Mesendoderm (in vitro differentiated cells): ENCODE data around the gene KCNK3.

Source experiments
- DNase-seq: peaks from one replicate; pipeline ENCODE4 v3.0.0; 2013
- H2AK5ac ChIP-seq: 2 replicates; pipeline ENCODE4 v1.6.1; 2013; ENCODE audit warnings: low read length, inconsistent platforms
- H2BK120ac ChIP-seq: 2 replicates; pipeline ENCODE4 v1.6.1; 2013; ENCODE audit warnings: low read depth, mild to moderate bottlenecking, low read length, moderate library complexity, mixed read lengths
- H2BK15ac ChIP-seq: replicated peaks from 2 replicates; pipeline ENCODE4 v1.6.1; 2013; ENCODE audit warnings: low read depth, mild to moderate bottlenecking, moderate library complexity
- H2BK5ac ChIP-seq: 2 replicates; pipeline ENCODE4 v1.6.1; 2013; ENCODE audit warnings: low read length, inconsistent platforms
- H3K18ac ChIP-seq: 2 replicates; pipeline ENCODE4 v1.6.1; 2013; ENCODE audit warnings: mild to moderate bottlenecking, low read length, mixed read lengths
- H3K23ac ChIP-seq: one replicate; pipeline ENCODE4 v1.6.1; 2013; ENCODE audit warnings: low read length
- H3K27ac ChIP-seq: 2 replicates; pipeline ENCODE4 v1.5.1; 2013; ENCODE audit warnings: low read depth, mild to moderate bottlenecking, inconsistent platforms, low read length, moderate library complexity
- H3K27me3 ChIP-seq: 2 replicates; pipeline ENCODE4 v1.6.1; 2013; ENCODE audit warnings: low read length, control low read depth, mild to moderate bottlenecking, inconsistent platforms; ENCODE audit not compliant: insufficient read depth, poor library complexity
- H3K36me3 ChIP-seq: 2 replicates; pipeline ENCODE4 v1.6.1; 2013; ENCODE audit warnings: low read length, inconsistent platforms; ENCODE audit not compliant: control insufficient read depth, insufficient read depth
- H3K4ac ChIP-seq: one replicate; pipeline ENCODE4 v1.6.1; 2013; ENCODE audit warnings: low read depth, mild to moderate bottlenecking, low read length, moderate library complexity
- H3K4me1 ChIP-seq: 2 replicates; pipeline ENCODE4 v1.6.1; 2013; ENCODE audit warnings: low read depth, low read length, inconsistent platforms; ENCODE audit not compliant: control insufficient read depth
- H3K4me2 ChIP-seq: 2 replicates; pipeline ENCODE4 v1.6.1; 2013; ENCODE audit warnings: low read length
- H3K4me3 ChIP-seq: 2 replicates; pipeline ENCODE4 v1.5.1; 2013; ENCODE audit warnings: mild to moderate bottlenecking, low read length
- H3K56ac ChIP-seq: one replicate; pipeline ENCODE4 v1.6.1; 2013; ENCODE audit warnings: low read length
- H3K79me1 ChIP-seq: 2 replicates; pipeline ENCODE4 v1.6.1; 2013; ENCODE audit warnings: low read length, inconsistent platforms
- H3K79me2 ChIP-seq: 2 replicates; pipeline ENCODE4 v1.6.1; 2013; ENCODE audit warnings: mild to moderate bottlenecking, low read length; ENCODE audit not compliant: control insufficient read depth, insufficient read depth
- H3K9ac ChIP-seq: 2 replicates; pipeline ENCODE4 v1.6.1; 2013; ENCODE audit warnings: low read length, inconsistent platforms
- H4K5ac ChIP-seq: one replicate; pipeline ENCODE4 v1.6.1; 2013; ENCODE audit warnings: low read length
- H4K8ac ChIP-seq: one replicate; pipeline ENCODE4 v1.6.1; 2013; ENCODE audit warnings: low read depth, mild to moderate bottlenecking, control low read depth, low read length, moderate library complexity
- WGBS: extraction: QIAGEN DNeasy Blood & Tissue Kit; methylation state at CpG from one replicate; pipeline ENCODE4 v1.1.7; 2013; ENCODE audit warnings: low lambda C conversion rate, missing lambda C conversion rate; ENCODE audit not compliant: insufficient coverage; ENCODE audit errors: extremely low coverage; 5-methylcytosine and 5-hydroxymethylcytosine counted together

The KCNK3 gene

DNA sequence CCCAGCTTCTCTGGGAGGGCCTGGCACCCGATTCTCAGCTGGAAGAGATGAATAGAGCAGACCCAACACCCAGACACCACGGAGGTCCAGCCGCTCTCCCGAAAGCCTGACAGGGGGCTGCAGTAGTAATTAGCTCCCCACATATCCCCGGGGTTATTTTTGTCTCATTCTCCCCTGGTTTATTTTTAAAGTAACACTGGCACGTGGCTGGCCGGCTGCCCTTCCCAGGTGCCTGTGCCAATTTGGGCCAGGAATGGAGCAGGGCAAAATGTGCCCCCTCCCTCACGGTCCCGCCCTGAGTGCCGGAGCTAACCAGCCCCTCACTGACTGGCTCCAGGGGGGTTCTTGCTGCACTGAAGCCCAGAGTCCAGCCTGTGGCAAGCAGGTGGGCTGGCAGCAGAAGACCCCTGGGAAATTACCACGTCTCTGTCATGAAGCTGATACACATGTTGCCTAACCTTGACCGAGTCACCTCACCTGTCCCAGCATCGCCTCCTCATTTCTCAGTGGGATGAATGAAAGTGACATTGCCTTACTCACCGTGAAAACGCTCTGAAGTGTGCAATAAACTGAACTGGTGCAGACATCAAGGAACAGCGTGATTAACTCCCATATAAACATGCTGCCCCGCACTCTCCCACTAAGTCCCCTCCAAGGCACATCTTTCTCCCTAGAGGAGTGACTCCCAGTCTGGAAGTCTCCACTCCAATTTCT lies 18.4 kb downstream of the KCNK3 start:
- Histone ChIP-seq H3K79me2 (no peaks in the 10 kb centered on the region), H4K8ac (no peak overlapping the region), H2AK5ac (no peak overlapping the region), H3K9ac (no peak overlapping the region), H3K4me1 (no peaks in the 10 kb centered on the region), H3K27me3 (no peaks in the 10 kb centered on the region), H3K4ac (no peak overlapping the region), H4K5ac (no peak overlapping the region), H3K18ac (no peak overlapping the region), H3K4me2 (no peak overlapping the region), H3K36me3 (no peaks in the 10 kb centered on the region), H3K23ac (no peak overlapping the region), H3K79me1 (no peaks in the 10 kb centered on the region), H3K4me3 (no peak overlapping the region), H3K27ac (no peak overlapping the region), H2BK15ac (no peak overlapping the region), H3K56ac (no peak overlapping the region), H2BK5ac (no peak overlapping the region), H2BK120ac (no peak overlapping the region)
- WGBS = no CpG with 5 or more reads among the region's 17 CpGs
- no peak for DNase-seq

DNA sequence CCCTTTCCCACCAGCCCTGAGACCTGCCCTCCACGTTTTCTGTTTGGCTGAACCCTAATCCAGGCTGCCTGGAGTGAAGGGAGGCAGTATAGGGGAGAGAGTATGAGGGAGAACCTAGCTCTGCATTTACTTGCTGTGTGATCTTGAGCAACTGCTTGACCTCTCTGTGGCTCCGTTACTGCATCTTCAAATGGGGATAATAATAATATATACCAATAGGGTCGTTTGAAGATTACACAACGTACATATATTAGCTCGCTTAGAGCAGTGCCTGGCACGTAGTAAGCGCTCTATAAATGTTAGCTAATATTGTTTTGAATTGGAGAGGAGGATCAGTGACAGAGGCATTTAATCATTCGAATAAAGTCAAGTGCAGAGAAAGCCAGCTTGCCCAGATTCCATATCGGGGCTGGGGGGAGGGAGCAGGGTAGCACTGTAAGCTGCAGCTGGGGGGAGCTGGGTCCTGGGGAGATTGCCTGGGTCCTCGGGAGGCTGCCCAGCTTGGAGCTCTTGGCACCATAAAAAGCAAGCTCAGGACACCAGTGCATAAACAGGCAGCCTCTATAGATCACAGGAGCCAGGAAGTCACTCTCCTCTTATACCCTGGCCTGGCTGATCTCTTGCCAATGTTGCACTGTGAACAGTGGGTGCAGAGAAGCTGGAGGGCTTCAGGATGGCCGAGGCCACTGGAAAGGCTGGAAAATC lies 19.1 kb downstream of the KCNK3 start:
- H3K27ac ChIP-seq = no peak overlapping the region
- H3K79me2 ChIP-seq = no peaks in the 10 kb centered on the region
- H3K23ac ChIP-seq = no peak overlapping the region
- H3K79me1 ChIP-seq = no peaks in the 10 kb centered on the region
- no CpG with 5 or more reads among the region's 11 CpGs for WGBS
- H4K5ac ChIP-seq = no peak overlapping the region
- H2BK15ac ChIP-seq = no peak overlapping the region
- no peaks in the 10 kb centered on the region for H3K36me3 ChIP-seq
- H3K4me2 ChIP-seq = no peak overlapping the region
- H3K27me3 ChIP-seq = no peaks in the 10 kb centered on the region
- no peak overlapping the region for H2BK120ac ChIP-seq
- no peak overlapping the region for H3K4me3 ChIP-seq
- no peak overlapping the region for H3K9ac ChIP-seq
- no peaks in the 10 kb centered on the region for H3K4me1 ChIP-seq
- H3K56ac ChIP-seq = no peak overlapping the region
- no peak overlapping the region for H4K8ac ChIP-seq
- no peak for DNase-seq
- H3K4ac ChIP-seq = no peak overlapping the region
- no peak overlapping the region for H2BK5ac ChIP-seq
- no peak overlapping the region for H3K18ac ChIP-seq
- H2AK5ac ChIP-seq = no peak overlapping the region

DNA sequence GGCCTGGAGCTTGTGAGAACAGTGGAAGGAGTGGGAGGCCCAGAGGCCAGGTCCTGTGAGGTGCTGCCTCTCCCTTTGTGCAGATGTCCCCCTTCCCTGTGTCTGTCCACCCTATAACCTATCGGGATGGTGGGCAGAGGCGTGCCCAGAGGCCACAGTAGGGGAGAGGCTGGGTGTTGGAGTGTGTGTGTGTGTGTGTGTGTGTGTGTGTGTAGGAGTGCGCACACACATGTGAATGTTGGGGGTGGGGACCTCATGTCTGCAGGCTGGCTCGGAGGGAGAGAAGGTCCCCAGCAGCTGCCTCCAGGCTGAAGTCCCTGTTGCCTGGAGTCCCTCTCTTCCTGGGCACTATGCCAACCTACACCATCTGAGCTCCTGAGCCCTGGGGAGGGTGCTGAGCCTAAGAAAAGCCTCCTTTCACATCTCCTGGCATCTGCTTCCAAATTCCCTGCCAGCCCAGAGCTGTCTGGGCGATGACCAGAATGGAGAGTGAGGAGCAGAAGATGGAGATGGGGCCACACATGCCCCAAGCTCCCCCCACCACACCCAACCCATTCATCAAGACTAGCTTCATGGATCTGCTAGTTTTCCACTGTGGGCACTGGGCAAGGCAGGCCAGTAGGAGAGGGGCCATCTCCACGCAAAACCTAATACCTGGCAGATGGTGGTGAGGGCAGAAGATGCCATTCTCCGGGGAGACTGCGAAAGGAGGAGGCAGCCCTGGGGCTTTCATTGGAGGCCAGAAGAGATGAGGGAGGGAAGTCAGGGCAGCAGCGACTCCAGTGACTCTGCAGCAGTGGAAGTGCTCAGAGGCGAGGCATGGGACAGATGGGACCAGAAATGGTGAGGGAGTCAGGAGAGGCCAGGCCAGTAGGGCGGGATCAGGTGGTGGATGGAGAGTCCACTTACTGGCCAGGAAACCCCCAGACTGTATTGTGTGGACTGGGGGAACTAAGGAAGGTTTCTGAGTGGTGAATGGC lies 20.3 kb downstream of the KCNK3 start:
- H3K27ac ChIP-seq = no peak overlapping the region

DNA sequence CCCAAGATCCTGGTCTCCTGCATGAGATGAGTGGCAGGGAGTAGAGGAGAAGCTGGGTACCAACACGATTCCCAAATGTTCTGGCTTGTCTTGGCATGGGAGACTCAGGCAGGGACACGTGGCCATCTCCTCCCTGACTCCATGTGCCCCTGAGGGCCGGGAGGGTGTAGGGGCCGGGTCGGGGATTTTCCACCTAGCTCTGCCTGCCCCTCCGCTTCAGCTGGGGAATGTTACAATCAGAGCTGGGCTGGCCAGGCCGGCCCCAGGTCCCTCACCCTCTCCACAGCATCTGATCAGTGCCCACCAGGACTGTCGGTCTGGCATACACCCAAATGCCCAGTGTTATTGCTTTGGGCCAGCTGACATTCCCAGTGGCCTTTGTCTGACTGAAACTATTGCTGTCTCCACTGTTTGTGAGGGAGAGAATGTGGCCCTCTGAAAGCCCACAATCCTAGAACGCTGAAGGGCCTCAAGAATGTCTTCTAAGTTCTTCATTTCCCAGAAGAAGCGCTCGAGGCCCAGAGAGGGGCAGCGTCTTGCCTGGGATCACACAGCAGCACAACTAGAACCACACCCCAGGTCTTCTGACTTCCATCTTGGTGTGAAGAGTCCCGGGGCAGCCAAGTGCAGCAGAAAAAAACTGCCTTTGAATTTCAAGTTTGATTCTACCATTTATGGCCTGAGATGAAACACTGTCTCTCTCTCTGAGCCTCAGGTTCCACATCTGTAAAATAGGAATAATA lies 23.2 kb downstream of the KCNK3 start:
- no peak overlapping the region for H2BK5ac ChIP-seq
- H2BK15ac ChIP-seq = no peak overlapping the region
- no peaks in the 10 kb centered on the region for H3K4me1 ChIP-seq
- no peak for DNase-seq
- H3K18ac ChIP-seq = no peak overlapping the region
- no peak overlapping the region for H3K4ac ChIP-seq
- H3K27me3 ChIP-seq = no peaks in the 10 kb centered on the region
- H3K27ac ChIP-seq = no peak overlapping the region
- H3K56ac ChIP-seq = no peak overlapping the region
- H3K9ac ChIP-seq = no peak overlapping the region
- H3K36me3 ChIP-seq = no peaks in the 10 kb centered on the region
- H3K4me2 ChIP-seq = no peak overlapping the region
- H4K8ac ChIP-seq = no peak overlapping the region
- WGBS = no CpG with 5 or more reads among the region's 13 CpGs
- no peaks in the 10 kb centered on the region for H3K79me2 ChIP-seq
- H2BK120ac ChIP-seq = no peak overlapping the region
- no peak overlapping the region for H3K23ac ChIP-seq
- no peak overlapping the region for H2AK5ac ChIP-seq
- H3K4me3 ChIP-seq = no peak overlapping the region
- H3K79me1 ChIP-seq = no peaks in the 10 kb centered on the region
- no peak overlapping the region for H4K5ac ChIP-seq

More for the DNA sequence above, 20.3 kb downstream of the KCNK3 start:
- Histone ChIP-seq H3K4ac (no peak overlapping the region), H3K79me2 (no peaks in the 10 kb centered on the region), H3K36me3 (no peaks in the 10 kb centered on the region), H3K79me1 (no peaks in the 10 kb centered on the region), H3K4me2 (no peak overlapping the region), H2AK5ac (no peak overlapping the region), H3K4me1 (no peaks in the 10 kb centered on the region), H3K56ac (no peak overlapping the region), H4K8ac (no peak overlapping the region), H3K18ac (no peak overlapping the region), H2BK5ac (no peak overlapping the region), H3K23ac (no peak overlapping the region), H2BK120ac (no peak overlapping the region), H3K27me3 (no peaks in the 10 kb centered on the region), H4K5ac (no peak overlapping the region), H2BK15ac (no peak overlapping the region), H3K4me3 (no peak overlapping the region), H3K9ac (no peak overlapping the region)
- no CpG with 5 or more reads among the region's 11 CpGs for WGBS
- DNase-seq = no peak

DNA sequence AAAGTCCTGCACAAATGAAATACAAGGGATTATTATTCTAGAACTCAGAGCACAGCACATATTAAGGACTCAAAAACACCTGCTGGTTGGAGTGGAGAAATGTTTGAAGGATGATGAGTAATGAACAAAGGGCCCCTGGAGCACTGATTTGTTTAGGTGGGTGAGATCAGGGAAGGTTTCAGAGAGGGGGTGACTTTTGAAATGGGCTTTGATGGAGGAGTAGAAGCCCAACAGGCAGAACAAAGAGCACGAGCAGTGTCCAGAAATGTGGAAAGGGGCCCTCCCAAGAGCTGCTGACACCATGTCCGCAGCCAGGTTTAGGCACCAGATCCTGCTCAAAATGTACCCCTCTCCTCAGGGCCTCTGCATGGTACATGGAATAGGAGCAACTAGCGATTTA lies 23.8 kb downstream of the KCNK3 start:
- no peak overlapping the region for H3K23ac ChIP-seq

More for the DNA sequence above, 23.8 kb downstream of the KCNK3 start:
- H3K4me3 ChIP-seq = no peak overlapping the region
- no peak overlapping the region for H3K9ac ChIP-seq
- no peak overlapping the region for H2AK5ac ChIP-seq
- no peak overlapping the region for H2BK120ac ChIP-seq
- no peak overlapping the region for H2BK5ac ChIP-seq
- no peak overlapping the region for H3K18ac ChIP-seq
- no peaks in the 10 kb centered on the region for H3K36me3 ChIP-seq
- no peaks in the 10 kb centered on the region for H3K79me1 ChIP-seq
- no peaks in the 10 kb centered on the region for H3K4me1 ChIP-seq
- no peak overlapping the region for H3K56ac ChIP-seq
- no peaks in the 10 kb centered on the region for H3K27me3 ChIP-seq
- H3K27ac ChIP-seq = no peak overlapping the region
- no peaks in the 10 kb centered on the region for H3K79me2 ChIP-seq
- H4K8ac ChIP-seq = no peak overlapping the region
- H4K5ac ChIP-seq = no peak overlapping the region
- H3K4me2 ChIP-seq = no peak overlapping the region
- H3K4ac ChIP-seq = no peak overlapping the region
- H2BK15ac ChIP-seq = no peak overlapping the region
- WGBS = no CpG with 5 or more reads among the region's 3 CpGs
- DNase-seq = no peak
